ENCODE data around the gene SERPINE1.
"Not testable (repeated sequence)": the region's sequence is repeated elsewhere in the genome, so short reads cannot be mapped to it uniquely, and the experiment has no call there.

The SERPINE1 gene

DNA sequence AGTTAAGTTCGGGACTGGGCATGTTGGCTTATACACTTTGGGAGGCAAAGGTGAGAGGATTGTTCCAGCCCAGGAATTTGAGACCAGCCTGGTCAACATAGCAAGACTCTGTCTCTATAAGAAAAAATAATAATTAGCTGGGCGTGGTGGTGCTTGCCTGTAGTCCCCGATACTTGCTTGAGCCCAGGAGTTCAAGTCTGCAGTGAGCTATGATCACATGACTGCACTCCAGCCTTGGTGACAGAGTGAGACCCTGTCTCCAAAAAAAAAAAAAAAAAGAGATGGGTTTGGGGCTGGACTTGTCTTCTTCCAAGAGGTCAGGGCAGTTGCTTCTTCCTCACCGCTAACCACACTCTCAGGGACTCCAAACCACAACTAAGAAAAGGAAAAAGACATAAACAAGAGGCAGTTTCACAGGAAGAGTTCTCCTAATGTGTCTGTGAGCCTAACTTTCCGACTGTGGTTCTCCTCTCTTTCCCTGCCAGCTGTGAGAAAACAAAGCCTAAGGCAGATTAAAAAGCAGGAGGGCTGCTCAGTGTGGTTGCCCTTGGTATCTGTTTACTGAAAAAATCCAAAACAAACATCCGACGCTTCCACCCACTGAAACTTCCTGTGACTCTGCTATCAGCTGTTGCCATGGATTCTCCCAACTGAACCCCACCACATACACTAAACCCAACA is 2.4 kb upstream of the SERPINE1 start:
- DNase-seq = no peak

DNA sequence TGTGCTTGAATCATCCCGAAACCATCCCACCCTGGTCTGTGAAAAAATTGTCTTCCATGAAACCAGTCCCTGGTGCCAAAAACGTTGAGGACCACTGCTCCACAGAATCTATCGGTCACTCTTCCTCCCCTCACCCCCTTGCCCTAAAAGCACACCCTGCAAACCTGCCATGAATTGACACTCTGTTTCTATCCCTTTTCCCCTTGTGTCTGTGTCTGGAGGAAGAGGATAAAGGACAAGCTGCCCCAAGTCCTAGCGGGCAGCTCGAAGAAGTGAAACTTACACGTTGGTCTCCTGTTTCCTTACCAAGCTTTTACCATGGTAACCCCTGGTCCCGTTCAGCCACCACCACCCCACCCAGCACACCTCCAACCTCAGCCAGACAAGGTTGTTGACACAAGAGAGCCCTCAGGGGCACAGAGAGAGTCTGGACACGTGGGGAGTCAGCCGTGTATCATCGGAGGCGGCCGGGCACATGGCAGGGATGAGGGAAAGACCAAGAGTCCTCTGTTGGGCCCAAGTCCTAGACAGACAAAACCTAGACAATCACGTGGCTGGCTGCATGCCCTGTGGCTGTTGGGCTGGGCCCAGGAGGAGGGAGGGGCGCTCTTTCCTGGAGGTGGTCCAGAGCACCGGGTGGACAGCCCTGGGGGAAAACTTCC is 784 bp upstream of the SERPINE1 start:
- peak; percentile 18 for DNase-seq

DNA sequence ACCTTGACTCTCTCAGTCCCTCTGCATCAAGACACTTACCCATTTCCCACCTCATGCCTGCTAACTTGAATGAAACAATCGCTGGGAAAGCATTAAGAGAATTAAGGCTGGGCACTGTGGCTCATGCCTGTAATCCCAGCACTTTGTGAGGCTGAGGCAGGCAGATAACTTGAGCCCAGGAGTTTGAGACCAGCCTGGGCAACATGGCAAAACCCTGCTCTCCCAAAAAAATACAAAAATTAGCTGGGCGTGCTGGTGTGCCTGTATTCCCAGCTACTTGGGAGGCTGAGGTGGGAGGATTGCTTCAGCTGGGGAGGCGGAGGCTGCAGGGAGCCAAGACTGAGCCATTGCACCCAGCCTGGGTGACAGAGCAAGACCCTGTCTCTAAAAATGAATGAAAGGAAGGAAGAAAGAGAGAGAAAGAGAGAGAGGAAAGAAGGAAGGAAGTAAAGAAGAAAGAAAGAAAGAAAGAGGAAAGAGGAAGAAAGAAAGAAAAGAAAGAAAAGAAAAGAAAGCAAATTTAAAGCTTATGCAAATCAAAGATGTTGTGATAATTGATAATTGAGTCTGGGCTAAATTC is 646 bp downstream of the SERPINE1 start:
- DNase-seq = no peak

DNA sequence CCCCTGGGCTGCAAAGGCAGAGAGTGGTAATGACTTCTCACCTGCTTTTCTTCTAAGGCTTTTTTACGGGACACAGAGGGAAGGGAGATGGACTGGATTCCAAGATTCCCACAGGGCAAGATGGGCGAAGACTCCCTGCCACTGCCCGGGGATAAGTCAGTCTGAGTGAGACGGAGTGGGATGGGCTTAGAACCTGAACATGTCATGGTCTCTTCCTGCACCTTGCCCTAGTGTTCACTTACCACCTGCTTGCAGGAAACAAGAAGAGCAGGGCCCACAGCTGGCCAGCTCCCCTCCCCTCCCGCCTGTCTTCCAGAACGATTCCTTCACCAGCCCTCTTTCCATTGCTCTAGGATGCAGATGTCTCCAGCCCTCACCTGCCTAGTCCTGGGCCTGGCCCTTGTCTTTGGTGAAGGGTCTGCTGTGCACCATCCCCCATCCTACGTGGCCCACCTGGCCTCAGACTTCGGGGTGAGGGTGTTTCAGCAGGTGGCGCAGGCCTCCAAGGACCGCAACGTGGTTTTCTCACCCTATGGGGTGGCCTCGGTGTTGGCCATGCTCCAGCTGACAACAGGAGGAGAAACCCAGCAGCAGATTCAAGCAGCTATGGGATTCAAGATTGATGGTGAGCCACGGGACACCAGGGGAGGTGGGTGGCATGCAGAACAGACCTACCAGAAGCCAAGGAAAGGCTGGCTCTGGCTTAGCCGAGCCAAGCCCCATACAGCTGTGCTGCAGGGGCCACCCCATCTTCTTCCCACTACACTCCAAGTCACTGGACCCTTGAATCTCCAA is 1.3 kb downstream of the SERPINE1 start:
- no peak for DNase-seq

DNA sequence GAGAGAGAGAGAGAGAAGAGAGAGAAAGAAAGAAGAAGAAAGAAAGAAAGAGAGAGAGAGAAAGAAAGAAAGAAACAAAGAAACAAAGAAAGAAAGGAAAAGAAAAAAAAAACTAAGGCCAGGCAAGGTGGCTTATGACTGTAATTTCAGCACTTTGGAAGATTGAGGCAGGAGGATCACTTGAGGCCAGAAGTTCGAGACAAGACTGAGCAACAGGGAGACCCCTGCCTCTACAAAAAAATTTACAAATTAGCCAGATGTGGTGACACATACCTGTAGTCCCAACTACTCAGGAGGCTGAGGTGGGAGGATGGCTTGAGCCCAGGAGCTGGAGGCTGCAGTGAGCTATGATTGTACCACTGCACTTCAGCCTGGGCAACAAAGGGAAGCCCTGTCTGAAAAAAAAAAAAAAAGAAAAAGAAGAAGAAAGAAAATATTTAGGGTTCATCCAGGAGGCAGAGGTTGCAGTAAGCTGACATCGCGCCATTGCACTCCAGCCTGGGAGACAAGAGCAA is 2.8 kb downstream of the SERPINE1 start:
- no peak for DNase-seq

DNA sequence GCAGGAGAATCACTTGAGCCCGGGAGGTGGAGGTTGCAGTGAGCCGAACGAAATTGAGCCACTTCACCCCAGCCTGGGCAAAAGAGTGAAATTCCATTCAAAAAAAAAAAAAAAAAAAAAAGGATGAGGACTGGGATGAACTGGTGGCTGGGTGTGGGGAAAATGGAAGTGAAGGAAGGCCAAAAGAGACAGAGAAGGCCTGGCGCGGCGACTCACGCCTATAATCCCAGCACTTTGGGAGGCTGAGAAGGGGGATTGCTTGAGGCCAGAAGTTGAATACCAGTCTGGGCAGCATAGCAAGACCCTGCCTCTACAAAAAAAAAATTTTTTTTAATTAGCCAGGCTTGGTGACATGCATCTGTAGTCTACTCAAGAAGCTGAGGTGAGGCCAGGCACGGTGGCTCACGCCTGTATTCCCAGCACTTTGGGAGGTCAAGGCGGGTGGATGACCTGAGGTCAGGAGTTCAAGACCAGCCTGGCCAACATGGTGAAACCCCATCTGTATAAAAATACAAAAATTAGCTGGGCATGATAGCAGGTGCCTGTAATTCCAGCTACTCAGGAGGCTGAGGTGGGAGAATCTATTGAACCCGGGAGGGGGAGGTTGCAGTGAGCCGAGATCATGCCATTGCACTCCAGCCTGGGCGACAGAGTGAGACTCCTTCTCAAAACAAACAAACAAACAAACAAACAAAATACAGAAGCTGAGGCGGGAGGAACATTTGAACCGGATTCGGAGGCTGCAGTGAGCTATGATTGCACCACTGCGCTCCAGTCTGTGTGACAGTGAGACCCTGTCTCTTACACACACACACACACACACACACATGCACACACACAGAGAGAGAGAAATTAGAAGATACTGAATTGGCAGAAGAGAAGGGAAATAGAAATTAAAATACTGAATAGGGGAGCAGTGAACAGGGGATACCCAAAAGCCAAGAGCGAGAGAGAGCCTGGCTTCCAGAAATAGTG is 6.0 kb downstream of the SERPINE1 start:
- not testable (repeated sequence) for DNase-seq

DNA sequence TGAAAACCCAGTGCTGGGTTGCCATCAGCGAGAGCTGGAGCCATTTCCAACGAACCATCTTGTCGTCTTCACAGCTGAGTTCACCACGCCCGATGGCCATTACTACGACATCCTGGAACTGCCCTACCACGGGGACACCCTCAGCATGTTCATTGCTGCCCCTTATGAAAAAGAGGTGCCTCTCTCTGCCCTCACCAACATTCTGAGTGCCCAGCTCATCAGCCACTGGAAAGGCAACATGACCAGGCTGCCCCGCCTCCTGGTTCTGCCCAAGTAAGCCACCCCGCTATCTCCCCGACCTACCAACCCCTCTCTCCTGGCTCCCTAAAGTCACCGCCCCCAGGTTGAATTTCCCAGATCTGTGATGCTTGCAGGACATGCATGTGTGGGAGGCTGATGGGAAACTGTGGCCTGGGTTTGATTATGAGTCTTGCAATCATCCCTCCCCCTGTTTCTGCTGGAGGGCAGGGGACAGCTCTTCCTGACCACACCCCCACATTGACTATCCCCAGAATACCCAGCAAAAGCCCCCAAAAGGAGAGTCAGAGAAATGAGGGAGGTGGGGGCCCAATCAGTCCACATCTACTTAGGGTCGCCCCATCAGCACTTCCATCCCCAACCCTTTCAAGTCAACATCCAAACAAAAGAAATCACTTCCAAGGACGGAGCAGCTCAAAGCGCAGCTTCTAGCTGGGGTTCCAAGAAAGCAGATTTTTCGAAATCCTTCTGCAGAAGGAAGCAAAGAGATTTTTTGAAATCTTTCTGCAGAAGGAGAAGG is 6.9 kb downstream of the SERPINE1 start:
- DNase-seq = no peak

DNA sequence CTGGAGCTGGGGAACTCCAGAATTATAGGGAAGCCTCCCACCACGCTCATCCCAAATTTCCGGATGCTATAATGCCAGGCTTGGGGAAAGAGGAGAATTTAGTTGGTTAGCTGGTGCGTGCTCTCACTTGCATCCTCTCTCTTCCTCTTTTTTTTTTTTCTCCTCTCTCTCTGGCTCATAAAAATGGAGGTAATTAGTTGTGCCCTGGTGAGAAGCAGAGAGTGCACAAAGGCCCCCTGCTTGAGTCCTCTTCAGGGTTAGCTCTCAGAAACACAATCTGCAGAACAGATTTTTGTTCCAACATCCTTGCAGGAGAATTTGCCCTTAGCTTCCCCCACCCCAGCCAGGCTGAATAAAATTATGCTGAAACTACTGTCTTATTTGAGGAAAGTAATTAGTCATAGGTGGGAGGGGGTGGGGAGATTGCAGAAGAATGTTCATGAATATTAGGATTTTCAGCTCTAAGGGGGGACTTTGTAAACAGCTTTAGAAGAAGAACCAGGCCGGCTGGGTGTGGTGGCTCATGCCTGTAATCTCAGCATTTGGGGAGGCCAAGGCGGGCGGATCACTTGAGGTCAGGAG is 7.6 kb downstream of the SERPINE1 start:
- no peak for DNase-seq

DNA sequence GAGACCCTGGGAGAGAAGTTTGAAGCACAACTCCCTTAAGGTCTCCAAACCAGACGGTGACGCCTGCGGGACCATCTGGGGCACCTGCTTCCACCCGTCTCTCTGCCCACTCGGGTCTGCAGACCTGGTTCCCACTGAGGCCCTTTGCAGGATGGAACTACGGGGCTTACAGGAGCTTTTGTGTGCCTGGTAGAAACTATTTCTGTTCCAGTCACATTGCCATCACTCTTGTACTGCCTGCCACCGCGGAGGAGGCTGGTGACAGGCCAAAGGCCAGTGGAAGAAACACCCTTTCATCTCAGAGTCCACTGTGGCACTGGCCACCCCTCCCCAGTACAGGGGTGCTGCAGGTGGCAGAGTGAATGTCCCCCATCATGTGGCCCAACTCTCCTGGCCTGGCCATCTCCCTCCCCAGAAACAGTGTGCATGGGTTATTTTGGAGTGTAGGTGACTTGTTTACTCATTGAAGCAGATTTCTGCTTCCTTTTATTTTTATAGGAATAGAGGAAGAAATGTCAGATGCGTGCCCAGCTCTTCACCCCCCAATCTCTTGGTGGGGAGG is 10.8 kb downstream of the SERPINE1 start:
- DNase-seq = no peak

DNA sequence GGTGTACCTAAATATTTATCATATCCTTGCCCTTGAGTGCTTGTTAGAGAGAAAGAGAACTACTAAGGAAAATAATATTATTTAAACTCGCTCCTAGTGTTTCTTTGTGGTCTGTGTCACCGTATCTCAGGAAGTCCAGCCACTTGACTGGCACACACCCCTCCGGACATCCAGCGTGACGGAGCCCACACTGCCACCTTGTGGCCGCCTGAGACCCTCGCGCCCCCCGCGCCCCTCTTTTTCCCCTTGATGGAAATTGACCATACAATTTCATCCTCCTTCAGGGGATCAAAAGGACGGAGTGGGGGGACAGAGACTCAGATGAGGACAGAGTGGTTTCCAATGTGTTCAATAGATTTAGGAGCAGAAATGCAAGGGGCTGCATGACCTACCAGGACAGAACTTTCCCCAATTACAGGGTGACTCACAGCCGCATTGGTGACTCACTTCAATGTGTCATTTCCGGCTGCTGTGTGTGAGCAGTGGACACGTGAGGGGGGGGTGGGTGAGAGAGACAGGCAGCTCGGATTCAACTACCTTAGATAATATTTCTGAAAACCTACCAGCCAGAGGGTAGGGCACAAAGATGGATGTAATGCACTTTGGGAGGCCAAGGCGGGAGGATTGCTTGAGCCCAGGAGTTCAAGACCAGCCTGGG is 11.4 kb downstream of the SERPINE1 start:
- DNase-seq = peak; percentile 32

DNA sequence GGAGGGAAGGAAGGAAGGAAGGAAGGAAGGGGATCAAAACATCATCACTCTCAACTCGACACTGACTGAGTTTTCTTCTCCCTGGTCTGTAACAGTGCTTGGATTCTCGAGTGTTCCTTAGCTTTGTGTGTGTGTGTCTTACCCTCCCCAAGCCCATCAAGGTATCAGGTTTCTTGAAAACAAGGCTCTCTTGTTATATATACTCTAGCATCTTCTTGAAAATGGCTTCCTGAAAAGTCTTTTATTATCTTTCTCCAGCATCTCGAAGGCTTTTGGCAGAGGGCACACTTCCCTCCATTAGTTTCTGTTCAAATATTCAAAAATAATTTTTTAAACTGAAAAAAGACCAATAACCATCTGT is 13.4 kb downstream of the SERPINE1 start:
- no peak for DNase-seq

DNA sequence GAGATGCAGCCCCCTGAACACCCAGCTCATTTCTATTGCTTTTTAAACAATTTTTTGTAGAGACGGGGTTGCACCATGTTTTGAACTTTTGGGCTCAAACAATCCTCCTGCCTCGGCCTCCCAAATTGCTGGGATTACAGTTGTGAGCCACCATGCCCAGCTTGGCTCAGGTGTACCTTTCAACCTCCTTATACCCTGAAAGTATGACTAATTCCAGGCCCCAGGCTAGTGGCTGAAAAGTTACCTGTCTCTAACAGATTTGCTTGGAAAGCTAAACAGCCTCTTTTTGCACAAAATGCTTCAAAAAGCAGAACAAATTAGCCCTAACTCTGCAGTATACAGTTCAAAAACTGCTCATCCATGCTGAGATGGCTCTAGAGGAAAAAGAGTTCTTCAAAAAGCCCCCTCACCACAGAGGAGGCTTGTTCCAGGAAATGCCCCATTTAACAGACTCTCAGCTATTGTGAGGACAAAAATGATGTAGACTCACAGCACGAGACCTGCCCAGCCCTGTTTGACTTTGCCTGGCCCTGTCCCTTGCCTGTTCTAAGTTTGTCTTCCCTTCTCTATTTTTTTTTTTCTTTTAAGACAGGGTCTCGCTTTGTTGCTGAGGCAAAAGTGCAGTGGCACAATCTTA is 14.0 kb downstream of the SERPINE1 start:
- DNase-seq = no peak

DNA sequence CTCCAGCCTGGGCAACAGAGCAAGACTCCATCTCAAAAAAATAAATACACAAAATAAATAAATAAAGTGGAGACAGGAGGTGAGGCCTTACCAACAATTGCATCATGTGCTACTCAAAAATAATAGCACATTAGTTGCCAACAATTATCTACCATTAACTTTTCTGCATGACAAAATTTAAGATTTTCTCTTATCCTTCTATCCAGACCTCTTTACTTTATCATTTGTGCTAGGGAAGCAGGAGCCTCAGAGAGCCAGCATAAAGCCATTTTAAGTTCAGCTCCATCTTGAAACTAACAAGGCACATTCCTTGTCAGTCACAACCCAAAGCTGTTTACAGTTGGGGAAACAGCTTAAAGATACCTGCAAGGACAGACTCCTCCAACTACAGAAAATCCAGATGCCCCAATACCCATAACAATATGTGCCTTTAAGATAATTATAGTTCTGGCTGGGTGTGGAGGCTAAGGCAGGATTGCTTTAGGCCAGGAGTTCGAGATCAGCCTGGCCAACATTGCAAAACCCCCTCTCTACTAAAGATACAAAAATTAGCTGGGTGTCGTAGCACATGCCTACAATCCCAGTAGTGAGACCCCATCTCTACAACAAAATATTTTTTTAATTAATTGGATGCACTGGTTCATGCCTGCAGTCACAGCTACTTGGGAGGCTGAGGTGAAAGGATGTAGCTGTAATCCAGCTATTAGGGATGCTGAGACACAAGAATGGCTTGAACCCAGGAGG is 25.2 kb downstream of the SERPINE1 start:
- DNase-seq = no peak

DNA sequence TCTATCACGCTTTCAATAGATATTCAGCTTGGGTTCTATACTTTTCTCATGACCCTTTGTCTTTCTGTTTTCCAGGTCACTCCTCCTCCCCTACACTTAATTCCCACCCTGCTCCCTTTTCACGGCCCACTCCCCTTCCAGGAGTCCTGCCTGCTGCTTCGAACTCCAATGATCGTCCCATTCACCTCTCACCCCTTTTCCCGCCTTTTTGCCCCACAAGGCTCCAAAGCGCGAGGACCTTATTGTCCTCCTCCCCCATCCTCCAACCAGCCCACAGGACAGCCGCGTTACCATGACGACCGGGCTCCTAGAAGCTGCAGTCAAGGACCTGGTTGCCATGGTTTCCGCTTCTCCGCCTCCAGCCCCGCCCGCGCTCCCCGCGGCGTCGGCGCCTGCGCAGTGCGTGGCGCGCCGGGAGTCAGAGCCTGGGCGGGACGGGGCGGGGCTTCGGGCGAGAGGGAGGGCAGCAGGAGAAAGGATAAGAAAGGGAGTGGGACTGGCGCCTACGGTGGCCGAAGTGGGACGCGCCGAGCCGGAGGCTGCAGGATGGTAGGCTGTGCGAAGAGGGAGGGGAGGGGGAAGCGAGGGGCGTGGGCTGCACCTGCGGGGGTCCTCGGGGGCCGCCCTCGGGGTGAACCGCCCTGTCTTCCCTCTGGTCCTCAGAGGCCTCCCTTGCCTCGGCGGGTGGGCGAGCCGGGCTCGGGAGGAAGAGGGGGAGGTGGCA is 27.2 kb downstream of the SERPINE1 start, which contains the start of gene AP1S1:
Gene AP1S1 (plus strand): TSS at position 508 of the 724 bp plus-strand sequence. CDS start 39 bp downstream, at position 547.
- peak; percentile 96 for DNase-seq

DNA sequence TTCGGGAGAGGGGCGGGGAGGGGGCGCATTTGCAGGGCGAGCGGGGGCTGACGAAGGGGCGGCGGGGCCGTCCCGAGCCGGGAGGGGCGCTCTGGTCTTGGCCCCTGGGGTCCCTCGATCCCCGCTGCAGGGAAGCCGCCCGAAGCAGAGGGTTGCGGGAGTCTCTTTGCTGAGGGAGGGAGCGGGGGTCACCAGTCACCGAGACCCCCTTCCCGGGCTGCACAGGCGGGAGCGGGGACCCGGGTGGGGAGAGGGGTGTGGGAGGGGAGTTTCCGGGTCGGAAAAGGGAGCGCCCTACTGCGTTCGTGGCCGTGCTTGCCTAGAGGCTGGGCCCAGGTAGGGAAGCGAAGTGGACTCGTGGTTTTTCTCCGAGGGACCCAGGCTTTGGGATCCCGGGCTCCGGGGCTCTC is 27.8 kb downstream of the SERPINE1 start:
- DNase-seq = no peak

DNA sequence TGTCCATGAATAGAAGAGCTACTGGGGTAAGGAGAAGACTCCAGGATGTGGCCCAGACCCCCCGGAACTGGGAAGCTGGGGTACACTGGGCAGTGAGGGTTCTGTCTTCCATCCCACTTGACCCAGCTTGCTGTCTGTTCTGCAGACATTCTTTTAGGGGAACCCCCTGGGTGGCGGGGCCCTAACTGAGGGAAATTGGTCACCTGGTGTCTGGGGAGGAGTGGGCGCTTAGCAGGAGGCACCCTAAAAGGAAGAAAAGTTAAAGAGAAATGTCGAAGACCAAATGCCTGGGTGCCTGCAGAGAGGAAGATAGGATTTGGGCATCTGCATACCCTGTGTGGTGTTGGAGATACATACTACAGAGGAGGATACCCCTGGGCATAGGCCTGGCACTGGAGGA is 28.4 kb downstream of the SERPINE1 start:
- no peak for DNase-seq

DNA sequence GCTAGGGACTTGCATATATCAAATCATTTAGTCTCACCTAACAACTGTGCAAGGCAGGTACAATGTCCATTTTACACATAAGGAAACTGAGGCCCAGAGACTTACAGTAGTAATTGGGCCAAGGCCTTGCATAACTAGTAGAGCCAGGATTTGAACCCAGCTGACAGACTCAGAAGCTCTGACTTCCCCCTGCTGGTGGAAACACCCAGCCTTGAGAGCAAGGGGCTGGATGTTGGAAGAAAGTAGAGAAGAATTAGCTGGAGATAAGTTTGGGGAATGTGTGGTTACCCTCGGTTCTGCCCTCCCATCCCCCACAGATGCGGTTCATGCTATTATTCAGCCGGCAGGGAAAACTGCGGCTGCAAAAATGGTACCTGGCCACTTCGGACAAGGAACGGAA is 29.4 kb downstream of the SERPINE1 start:
- DNase-seq = no peak

Data from NCI-H1092 treated with DMSO at 0.1 percent for 48 hours (cell line).